Loucy (cell line): Measurements from ENCODE around the gene NETO2.

Experiments
- H2AFZ ChIP-seq: fragments of 200-600 bp; sonication (generic); 2 replicates; pipeline ENCODE4 v1.6.0; 2016; ENCODE audit warnings: antibody characterized with exemption, mild to moderate bottlenecking, low read length, moderate library complexity
- H3F3A ChIP-seq: fragments of 200-600 bp; 2 replicates; pipeline ENCODE4 v1.6.0; 2016; ENCODE audit warnings: antibody characterized with exemption, low read depth, mild to moderate bottlenecking
- H3K27me3 ChIP-seq: fragments of 200-600 bp; sonication (generic); 2 replicates; pipeline ENCODE4 v1.6.1; 2014; ENCODE audit warnings: low read length, mild to moderate bottlenecking; ENCODE audit not compliant: insufficient read depth, poor library complexity, severe bottlenecking
- H3K36me3 ChIP-seq: fragments of 200-600 bp; sonication (generic); 2 replicates; pipeline ENCODE4 v1.6.1; 2016; ENCODE audit warnings: low read length; ENCODE audit not compliant: insufficient read depth
- H3K4me1 ChIP-seq: fragments of 200-600 bp; sonication (generic); 2 replicates; pipeline ENCODE4 v1.5.1; 2014; ENCODE audit warnings: low read length, mild to moderate bottlenecking; ENCODE audit not compliant: insufficient read depth, poor library complexity, severe bottlenecking
- H3K4me2 ChIP-seq: fragments of 200-600 bp; sonication (generic); 2 replicates; pipeline ENCODE4 v1.6.0; 2014; ENCODE audit warnings: antibody characterized with exemption, low read length, low read depth, mild to moderate bottlenecking; ENCODE audit not compliant: poor library complexity, severe bottlenecking
- H3K4me3 ChIP-seq: fragments of 200-600 bp; sonication (generic); 2 replicates; pipeline ENCODE4 v1.5.1; 2014; ENCODE audit warnings: low read length, mild to moderate bottlenecking, mixed read lengths; ENCODE audit not compliant: poor library complexity, severe bottlenecking
- H3K79me2 ChIP-seq: fragments of 200-600 bp; sonication (generic); 2 replicates; pipeline ENCODE4 v1.6.1; 2014; ENCODE audit warnings: low read length; ENCODE audit not compliant: insufficient read depth
- H3K9ac ChIP-seq: fragments of 200-600 bp; sonication (generic); 2 replicates; pipeline ENCODE4 v1.6.0; 2014; ENCODE audit warnings: mild to moderate bottlenecking, low read depth, low read length, moderate library complexity; ENCODE audit not compliant: poor library complexity, severe bottlenecking
- H3K9me2 ChIP-seq: fragments of 200-600 bp; sonication (generic); replicated peaks from 2 replicates; pipeline ENCODE4 v1.6.1; 2016; ENCODE audit warnings: low read depth, low read length, mixed read lengths
- H3K9me3 ChIP-seq: fragments of 200-600 bp; sonication (generic); 2 replicates; pipeline ENCODE4 v1.6.1; 2014; ENCODE audit warnings: mild to moderate bottlenecking, antibody characterized with exemption, low read length, low read depth; ENCODE audit not compliant: insufficient read depth
- H4K20me1 ChIP-seq: fragments of 200-600 bp; sonication (generic); 2 replicates; pipeline ENCODE4 v1.6.0; 2014; ENCODE audit warnings: antibody characterized with exemption, low read length, mild to moderate bottlenecking; ENCODE audit not compliant: insufficient read depth, poor library complexity, severe bottlenecking
- EZH2phosphoT487 ChIP-seq: fragments of 200-600 bp; IDR thresholded peaks from 2 replicates; pipeline ENCODE4 v1.6.1; 2018; ENCODE audit warnings: antibody characterized with exemption, mild to moderate bottlenecking, moderate library complexity, borderline replicate concordance
- TF ChIP-seq, protein P1 (sequence below): fragments of 200-600 bp; sonication (generic); conservative IDR thresholded peaks from 2 replicates; pipeline ENCODE4 v1.5.1; 2014; ENCODE audit warnings: mild to moderate bottlenecking, antibody characterized with exemption, low read length

Gene NETO2

DNA sequence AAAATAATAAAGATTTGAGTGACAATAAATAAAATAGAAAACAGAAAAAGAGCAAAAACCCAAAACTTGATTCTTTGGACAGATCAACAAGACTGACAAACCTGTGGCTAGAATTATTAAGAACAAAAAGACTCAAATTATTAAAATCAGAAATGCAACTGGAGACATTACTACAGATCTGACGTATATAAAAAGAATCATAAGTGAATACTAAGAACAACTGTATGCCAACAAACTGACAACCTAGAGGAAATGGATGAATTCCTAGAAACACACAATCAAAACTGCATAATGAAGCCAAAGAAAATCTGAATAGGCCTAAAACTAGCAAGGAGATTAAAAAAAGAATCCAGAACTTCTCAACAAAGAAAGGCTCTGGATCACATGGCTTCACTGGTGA lies 47.4 kb downstream of the NETO2 start:
- Histone ChIP-seq H3F3A (no peaks in the 10 kb centered on the region), H3K4me3 (no peak overlapping the region), H4K20me1 (no peaks in the 10 kb centered on the region), H2AFZ (no peak overlapping the region), H3K4me2 (no peak overlapping the region), H3K9me3 (no peaks in the 10 kb centered on the region), H3K9me2 (no peaks in the 10 kb centered on the region), H3K36me3 (no peaks in the 10 kb centered on the region), H3K9ac (no peak overlapping the region), H3K79me2 (no peaks in the 10 kb centered on the region), H3K27me3 (no peaks in the 10 kb centered on the region), H3K4me1 (no peaks in the 10 kb centered on the region)
- no peak for TF ChIP-seq EZH2phosphoT487
- TF ChIP-seq, protein P1, sequence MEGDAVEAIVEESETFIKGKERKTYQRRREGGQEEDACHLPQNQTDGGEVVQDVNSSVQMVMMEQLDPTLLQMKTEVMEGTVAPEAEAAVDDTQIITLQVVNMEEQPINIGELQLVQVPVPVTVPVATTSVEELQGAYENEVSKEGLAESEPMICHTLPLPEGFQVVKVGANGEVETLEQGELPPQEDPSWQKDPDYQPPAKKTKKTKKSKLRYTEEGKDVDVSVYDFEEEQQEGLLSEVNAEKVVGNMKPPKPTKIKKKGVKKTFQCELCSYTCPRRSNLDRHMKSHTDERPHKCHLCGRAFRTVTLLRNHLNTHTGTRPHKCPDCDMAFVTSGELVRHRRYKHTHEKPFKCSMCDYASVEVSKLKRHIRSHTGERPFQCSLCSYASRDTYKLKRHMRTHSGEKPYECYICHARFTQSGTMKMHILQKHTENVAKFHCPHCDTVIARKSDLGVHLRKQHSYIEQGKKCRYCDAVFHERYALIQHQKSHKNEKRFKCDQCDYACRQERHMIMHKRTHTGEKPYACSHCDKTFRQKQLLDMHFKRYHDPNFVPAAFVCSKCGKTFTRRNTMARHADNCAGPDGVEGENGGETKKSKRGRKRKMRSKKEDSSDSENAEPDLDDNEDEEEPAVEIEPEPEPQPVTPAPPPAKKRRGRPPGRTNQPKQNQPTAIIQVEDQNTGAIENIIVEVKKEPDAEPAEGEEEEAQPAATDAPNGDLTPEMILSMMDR, result no peak

DNA sequence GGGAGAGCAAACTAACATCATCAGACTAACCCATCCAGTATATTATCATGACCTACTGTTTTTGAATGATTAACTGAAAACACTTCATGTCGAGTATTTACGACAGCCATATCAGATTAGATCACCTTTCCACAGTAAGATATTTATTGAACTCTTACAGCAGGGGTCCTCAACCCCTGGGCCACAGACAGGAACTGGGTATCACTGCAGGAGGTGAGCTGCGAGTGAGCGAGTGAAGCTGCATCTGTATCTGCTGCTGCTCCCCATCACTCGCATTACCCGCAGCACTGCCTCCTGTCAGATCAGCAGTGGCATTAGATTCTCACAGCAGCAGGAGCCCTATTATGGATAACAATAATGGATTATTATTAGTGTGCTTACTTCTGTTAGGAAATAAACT lies 59.5 kb downstream of the NETO2 start:
- no peaks in the 10 kb centered on the region for H3K4me1 ChIP-seq

DNA sequence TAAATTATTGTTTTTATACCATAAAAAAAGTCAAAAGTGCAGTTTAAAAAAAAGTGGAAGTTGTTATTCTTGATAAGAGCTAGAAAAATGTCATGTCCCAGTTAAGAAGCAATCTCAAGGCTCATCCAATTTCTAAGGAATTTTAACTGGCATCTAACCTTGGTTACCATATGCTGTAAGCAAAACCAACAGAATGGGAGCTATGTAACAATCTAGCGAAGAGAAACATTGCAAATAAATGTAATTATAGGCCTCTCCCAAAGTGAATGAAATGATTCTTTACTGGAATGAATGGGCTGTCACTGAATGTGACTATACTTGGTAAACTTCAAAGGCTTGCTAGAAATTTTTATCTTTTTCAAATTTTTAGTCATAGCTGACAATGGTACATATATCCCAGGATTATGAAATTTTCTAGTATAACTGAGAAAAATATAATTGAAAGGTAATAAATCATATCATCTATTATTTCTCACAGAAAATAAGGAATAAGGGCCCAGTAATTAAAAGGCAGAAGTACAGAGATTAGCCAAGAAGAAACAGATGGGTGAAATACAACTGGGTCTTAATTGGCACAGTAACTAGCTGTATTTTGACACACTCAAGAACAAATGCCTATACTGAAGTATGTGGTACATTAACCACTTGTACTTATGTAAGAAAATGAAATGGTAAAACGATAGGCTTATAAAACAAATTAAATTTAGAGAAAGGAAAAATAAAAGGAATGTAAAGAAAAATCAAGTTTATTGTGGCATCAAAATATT lies 61.5 kb downstream of the NETO2 start:
- Histone ChIP-seq H3K9me3 (no peaks in the 10 kb centered on the region), H3K9me2 (no peaks in the 10 kb centered on the region), H3K9ac (no peak overlapping the region), H3K27me3 (no peaks in the 10 kb centered on the region), H3F3A (no peaks in the 10 kb centered on the region), H3K36me3 (no peaks in the 10 kb centered on the region), H3K4me3 (no peak overlapping the region), H3K4me2 (no peak overlapping the region), H3K4me1 (no peaks in the 10 kb centered on the region), H3K79me2 (no peaks in the 10 kb centered on the region), H4K20me1 (no peaks in the 10 kb centered on the region), H2AFZ (no peak overlapping the region)
- TF ChIP-seq EZH2phosphoT487, result no peak
- TF ChIP-seq, protein P1, result no peak

More for the DNA sequence above, 59.5 kb downstream of the NETO2 start:
- no peaks in the 10 kb centered on the region for H3F3A ChIP-seq
- H3K4me2 ChIP-seq, result no peak overlapping the region
- H3K4me3 ChIP-seq, result no peak overlapping the region
- H3K27me3 ChIP-seq, result no peaks in the 10 kb centered on the region
- no peaks in the 10 kb centered on the region for H3K9me3 ChIP-seq
- no peak overlapping the region for H2AFZ ChIP-seq
- H3K36me3 ChIP-seq, result no peaks in the 10 kb centered on the region
- H3K9ac ChIP-seq, result no peak overlapping the region
- H3K79me2 ChIP-seq, result no peaks in the 10 kb centered on the region
- no peaks in the 10 kb centered on the region for H4K20me1 ChIP-seq
- TF ChIP-seq, protein P1, result no peak
- TF ChIP-seq EZH2phosphoT487, result no peak
- H3K9me2 ChIP-seq, result no peaks in the 10 kb centered on the region
